ENCODE measurements around the gene TANGO6.

TANGO6 gene

DNA sequence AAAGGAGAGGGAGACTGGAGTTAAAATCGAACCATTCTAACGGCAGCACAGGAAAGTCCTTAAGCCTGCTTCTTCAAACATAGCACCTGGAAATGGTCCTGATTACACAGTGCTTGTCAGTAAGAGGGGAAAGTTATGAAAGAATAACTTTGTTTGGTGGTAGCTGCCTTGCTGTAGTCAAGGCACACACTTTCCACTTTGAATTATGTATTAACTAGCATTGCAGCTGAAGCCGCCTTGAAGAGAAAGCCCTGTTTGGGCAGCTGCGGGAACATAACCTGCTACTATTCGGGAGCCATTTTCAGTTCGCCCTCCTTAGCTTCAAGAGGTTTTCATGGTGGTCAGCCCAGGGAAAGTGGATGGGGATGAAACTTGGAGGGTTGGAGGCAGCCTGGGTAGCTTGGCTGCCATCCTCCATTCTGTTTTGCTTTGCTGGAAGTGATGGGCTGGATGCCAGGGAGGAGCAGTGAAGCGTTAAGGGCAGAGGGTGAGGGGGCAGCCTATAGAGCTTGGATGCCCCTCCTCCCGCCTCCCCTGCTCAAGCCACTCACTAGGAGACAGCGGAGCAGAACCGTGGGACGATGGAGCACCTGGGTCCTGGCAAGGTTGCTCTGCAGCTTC is 256.9 kb downstream of the TANGO6 start:
- TF ChIP-seq ZNF274 (IDR thresholded peaks at IDR 0.05; ENCODE audit: low read depth, low read length) (no peak), YY1 (IDR thresholded peaks at IDR 0.05; ENCODE audit: insufficient read depth, insufficient read length) (no peak), SUZ12 (IDR thresholded peaks at IDR 0.05; ENCODE audit: extremely low read depth, insufficient read depth, insufficient read length) (no peak)
- Histone ChIP-seq H3K9me3 (ENCODE audit: insufficient read depth, low read length) (no peaks in the 10 kb centered on the region), H3K27me3 (ENCODE audit: insufficient read depth, insufficient read length) (no peaks in the 10 kb centered on the region), H3K4me3 (ENCODE audit: insufficient read length, low read depth) (no peak overlapping the region), H3K36me3 (ENCODE audit: insufficient read depth, insufficient read length, low read length) (no peaks in the 10 kb centered on the region), H3K4me1 (ENCODE audit: insufficient read depth, insufficient read length) (peaks cover 19% of the 10 kb centered on the region), H3K9ac (ENCODE audit: insufficient read length, low read depth) (no peak overlapping the region)
- no peak for DNase-seq (ENCODE audit: low read depth, low spot score)

DNA sequence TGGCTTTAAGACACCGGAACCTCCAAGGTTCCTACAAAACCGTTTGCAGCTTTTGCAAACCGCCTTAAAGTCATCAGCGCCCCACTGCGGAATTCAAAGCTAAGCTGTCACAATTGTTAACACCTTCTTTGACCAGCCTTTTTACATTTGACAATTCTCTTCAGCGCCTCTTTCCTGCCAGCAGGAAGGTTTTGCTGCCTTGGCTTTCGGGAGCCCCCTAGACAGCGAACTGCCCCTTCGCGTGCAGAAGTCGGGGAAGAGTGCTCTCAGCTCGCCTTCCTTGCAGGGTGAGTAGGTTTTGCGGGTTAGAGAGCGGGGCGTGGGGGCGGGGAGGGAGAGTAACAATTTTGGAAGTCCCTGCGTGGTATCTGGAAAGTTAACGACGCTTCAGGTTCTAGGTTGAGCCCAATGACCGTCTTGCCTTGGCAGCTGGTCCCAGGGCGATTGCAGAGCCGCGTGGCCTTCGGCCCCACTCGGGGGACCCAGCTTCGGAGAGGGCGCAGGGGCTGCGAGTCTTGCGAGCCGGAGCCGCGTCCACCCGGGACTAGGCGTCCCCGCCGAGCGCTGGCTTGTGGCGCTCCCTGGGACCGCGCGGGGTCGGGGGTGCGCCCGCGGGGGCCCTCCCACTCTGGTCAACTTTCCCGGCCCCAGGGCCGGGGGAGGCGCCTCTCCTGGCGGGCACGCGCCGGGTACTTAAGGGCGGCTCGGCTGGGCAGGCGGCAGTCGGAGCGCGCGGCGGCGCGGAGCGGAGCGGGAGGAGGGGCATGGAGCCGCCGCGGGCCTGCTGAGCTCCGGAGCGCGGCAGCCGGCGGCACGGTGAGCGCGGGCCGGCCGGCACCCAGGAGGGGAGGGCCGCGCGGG is 262.4 kb downstream of the TANGO6 start, which contains the start of gene HAS3:
TSS of gene HAS3 (plus strand) at position 153 of the 861 bp plus-strand sequence. CDS start 3,743 bp downstream, outside the sequence.
- H3K27me3 ChIP-seq (ENCODE audit: insufficient read depth, insufficient read length): no peaks in the 10 kb centered on the region
- no peak for TF ChIP-seq ZNF274 (IDR thresholded peaks at IDR 0.05; ENCODE audit: low read depth, low read length)
- peak; percentile 80 for DNase-seq (ENCODE audit: low read depth, low spot score)
- peak within 1 kb of the TSS; percentile 89 for H3K9ac ChIP-seq (ENCODE audit: insufficient read length, low read depth)
- H3K4me3 ChIP-seq (ENCODE audit: insufficient read length, low read depth): peak within 1 kb of the TSS; percentile 62
- H3K36me3 ChIP-seq (ENCODE audit: insufficient read depth, insufficient read length, low read length): peaks cover 14% of the 10 kb centered on the region
- H3K4me1 ChIP-seq (ENCODE audit: insufficient read depth, insufficient read length): peaks cover 21% of the 10 kb centered on the region
- no peaks in the 10 kb centered on the region for H3K9me3 ChIP-seq (ENCODE audit: insufficient read depth, low read length)

DNA sequence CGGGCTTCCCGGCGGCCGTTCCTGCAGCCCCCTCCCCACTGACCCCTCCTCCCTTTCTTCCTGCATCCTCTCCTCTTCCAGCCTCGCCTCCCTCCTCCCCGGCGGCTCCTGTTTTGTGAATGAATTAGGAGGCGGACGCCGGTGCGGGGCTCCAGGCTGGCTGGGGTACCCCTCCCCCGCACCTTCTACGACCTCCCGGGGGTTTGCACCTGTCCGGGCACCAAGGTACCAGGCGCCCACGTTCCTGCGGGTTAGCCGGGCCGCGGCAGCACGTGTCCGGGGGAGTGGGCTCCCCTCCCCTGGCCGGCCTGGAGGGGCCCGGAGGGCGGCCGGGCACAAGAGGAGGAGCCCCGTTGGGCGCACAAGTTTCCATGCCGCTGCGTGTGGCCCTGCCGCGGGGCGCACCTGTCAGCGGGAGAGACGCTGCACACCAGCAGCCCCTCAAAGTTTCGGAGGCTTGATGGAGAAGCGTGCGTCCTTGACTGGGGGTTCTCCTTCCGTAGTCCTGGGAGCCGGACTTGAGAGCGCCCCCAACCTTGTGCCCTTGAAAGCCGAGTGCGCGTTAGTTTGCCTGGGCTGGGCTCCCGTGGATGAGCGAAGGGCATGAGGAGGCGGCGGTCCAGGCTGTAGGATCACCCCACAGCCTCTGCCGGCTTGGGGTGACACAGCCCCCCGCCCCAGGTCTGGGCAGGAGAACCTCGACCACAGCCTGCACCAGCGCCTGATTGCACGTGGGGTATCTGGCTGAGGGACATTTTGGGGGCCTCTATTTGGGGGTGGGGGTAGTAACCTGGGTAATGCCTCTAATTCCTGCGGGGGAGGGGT is 263.4 kb downstream of the TANGO6 start:
- H3K36me3 ChIP-seq (ENCODE audit: insufficient read depth, insufficient read length, low read length): peaks cover 22% of the 10 kb centered on the region
- TF ChIP-seq ZNF274 (IDR thresholded peaks at IDR 0.05; ENCODE audit: low read depth, low read length): no peak
- no peak for TF ChIP-seq SUZ12 (IDR thresholded peaks at IDR 0.05; ENCODE audit: extremely low read depth, insufficient read depth, insufficient read length)
- no peak for TF ChIP-seq YY1 (IDR thresholded peaks at IDR 0.05; ENCODE audit: insufficient read depth, insufficient read length)
- H3K4me1 ChIP-seq (ENCODE audit: insufficient read depth, insufficient read length): peaks cover 21% of the 10 kb centered on the region
- peak overlapping the region; percentile 86 for H3K9ac ChIP-seq (ENCODE audit: insufficient read length, low read depth)
- H3K4me3 ChIP-seq (ENCODE audit: insufficient read length, low read depth): peak overlapping the region; percentile 62
- no peaks in the 10 kb centered on the region for H3K27me3 ChIP-seq (ENCODE audit: insufficient read depth, insufficient read length)
- DNase-seq (ENCODE audit: low read depth, low spot score): no peak
- H3K9me3 ChIP-seq (ENCODE audit: insufficient read depth, low read length): no peaks in the 10 kb centered on the region

DNA sequence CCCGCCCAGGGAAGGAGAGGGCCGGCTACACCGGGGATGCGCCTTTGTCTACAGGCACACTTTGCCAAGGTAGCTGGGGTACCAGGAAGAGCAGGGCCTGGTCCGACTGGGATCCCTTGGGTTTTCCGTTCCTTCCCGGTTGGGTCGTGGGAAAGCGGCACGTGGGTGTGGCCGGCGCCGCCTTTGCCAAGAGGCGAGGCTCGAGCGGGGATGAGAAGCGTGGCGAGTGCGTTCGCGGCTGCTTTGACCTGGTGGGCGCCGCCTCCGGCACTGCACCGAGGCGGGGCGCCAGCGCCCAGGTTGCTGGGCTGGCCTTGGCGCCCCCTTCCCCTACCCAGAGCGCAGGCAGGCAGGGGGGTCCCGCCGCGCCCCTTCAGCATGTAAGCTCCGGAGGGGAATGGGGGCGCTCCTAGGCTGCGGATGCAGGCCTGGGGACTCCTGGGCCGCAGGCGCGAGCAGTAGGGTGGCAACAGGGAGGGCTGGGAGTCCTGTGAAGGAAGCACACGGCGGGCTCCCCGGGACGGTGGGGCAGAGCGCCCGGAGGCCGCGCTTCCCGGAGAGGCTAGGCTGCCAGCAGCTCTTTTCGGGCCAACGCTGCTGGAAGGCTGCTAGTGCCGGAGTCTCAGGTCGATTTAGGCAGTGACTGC is 264.1 kb downstream of the TANGO6 start:
- H3K9ac ChIP-seq (ENCODE audit: insufficient read length, low read depth): peak overlapping the region; percentile 86
- H3K4me1 ChIP-seq (ENCODE audit: insufficient read depth, insufficient read length): peaks cover 23% of the 10 kb centered on the region
- DNase-seq (ENCODE audit: low read depth, low spot score): no peak
- TF ChIP-seq YY1 (IDR thresholded peaks at IDR 0.05; ENCODE audit: insufficient read depth, insufficient read length) (no peak), SUZ12 (IDR thresholded peaks at IDR 0.05; ENCODE audit: extremely low read depth, insufficient read depth, insufficient read length) (no peak), ZNF274 (IDR thresholded peaks at IDR 0.05; ENCODE audit: low read depth, low read length) (no peak)
- H3K36me3 ChIP-seq (ENCODE audit: insufficient read depth, insufficient read length, low read length): peaks cover 30% of the 10 kb centered on the region
- no peaks in the 10 kb centered on the region for H3K27me3 ChIP-seq (ENCODE audit: insufficient read depth, insufficient read length)
- no peaks in the 10 kb centered on the region for H3K9me3 ChIP-seq (ENCODE audit: insufficient read depth, low read length)
- peak overlapping the region; percentile 62 for H3K4me3 ChIP-seq (ENCODE audit: insufficient read length, low read depth)

DNA sequence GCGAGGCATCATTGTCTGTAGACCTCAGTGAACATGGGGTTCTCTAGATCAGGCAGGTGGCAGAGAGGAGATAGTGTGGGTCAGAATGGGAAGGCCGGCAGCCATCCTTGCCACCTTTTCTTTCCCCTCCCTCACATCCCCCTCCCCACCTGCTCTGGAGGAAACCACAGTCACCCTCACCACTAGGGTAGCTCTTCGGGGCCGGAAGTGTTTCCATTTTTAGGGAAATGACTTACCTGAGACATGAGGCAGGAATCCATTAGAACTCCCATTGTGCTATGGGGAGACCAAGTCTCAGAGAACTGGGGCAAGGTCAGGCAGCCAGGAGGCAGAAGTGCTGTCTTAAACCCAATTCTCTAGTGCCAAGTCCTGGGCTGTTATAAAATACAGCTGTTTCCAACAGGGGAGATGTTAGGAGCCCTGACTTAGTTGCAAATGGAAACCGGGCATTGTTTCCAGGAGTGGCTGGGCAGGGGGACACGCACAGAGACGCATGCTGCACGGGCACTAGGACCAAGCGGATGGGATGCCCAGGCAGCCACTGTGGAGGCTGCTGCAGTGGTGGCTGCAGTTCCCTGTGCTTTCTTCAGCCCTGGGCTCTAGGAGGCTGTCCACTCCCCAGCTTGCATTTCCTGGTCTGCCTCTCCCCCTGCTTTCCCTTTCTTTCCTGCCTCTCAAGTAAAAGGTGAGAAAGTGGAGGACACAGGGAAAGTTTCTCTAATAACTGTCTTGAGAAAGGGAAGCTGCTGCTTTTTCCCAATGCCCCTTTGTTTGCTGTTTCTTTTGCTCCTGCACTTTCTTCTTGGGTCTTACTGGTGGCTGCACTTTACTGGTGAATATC is 265.0 kb downstream of the TANGO6 start:
- H3K27me3 ChIP-seq (ENCODE audit: insufficient read depth, insufficient read length): no peaks in the 10 kb centered on the region
- H3K9ac ChIP-seq (ENCODE audit: insufficient read length, low read depth): peak overlapping the region; percentile 86
- peak overlapping the region; percentile 62 for H3K4me3 ChIP-seq (ENCODE audit: insufficient read length, low read depth)
- peaks cover 18% of the 10 kb centered on the region for H3K4me1 ChIP-seq (ENCODE audit: insufficient read depth, insufficient read length)
- peaks cover 38% of the 10 kb centered on the region for H3K36me3 ChIP-seq (ENCODE audit: insufficient read depth, insufficient read length, low read length)
- no peaks in the 10 kb centered on the region for H3K9me3 ChIP-seq (ENCODE audit: insufficient read depth, low read length)
- no peak for DNase-seq (ENCODE audit: low read depth, low spot score)
- TF ChIP-seq ZNF274 (IDR thresholded peaks at IDR 0.05; ENCODE audit: low read depth, low read length) (no peak), YY1 (IDR thresholded peaks at IDR 0.05; ENCODE audit: insufficient read depth, insufficient read length) (no peak), SUZ12 (IDR thresholded peaks at IDR 0.05; ENCODE audit: extremely low read depth, insufficient read depth, insufficient read length) (no peak)

DNA sequence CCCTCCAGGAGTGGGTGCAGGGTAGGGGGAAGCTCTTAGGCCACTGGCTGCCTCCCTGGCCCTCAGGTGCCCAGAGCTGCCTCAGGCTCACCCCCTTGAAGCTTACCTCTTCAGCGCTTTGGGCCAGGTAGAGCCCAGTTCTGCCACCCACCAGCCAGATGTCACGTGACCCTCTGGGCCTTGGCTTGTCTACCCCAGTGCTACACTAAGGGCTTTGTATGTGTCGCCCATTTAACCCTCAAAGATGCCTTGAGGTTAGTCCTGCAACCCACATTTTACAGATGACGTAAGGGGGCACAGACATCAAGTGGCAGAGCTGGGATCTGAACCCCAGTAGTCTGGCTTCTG is 265.5 kb downstream of the TANGO6 start:
- TF ChIP-seq YY1 (IDR thresholded peaks at IDR 0.05; ENCODE audit: insufficient read depth, insufficient read length): no peak
- TF ChIP-seq ZNF274 (IDR thresholded peaks at IDR 0.05; ENCODE audit: low read depth, low read length): no peak
- TF ChIP-seq SUZ12 (IDR thresholded peaks at IDR 0.05; ENCODE audit: extremely low read depth, insufficient read depth, insufficient read length): no peak
- no peaks in the 10 kb centered on the region for H3K27me3 ChIP-seq (ENCODE audit: insufficient read depth, insufficient read length)
- DNase-seq (ENCODE audit: low read depth, low spot score): no peak
- peaks cover 44% of the 10 kb centered on the region for H3K36me3 ChIP-seq (ENCODE audit: insufficient read depth, insufficient read length, low read length)
- peak overlapping the region; percentile 86 for H3K9ac ChIP-seq (ENCODE audit: insufficient read length, low read depth)
- no peak overlapping the region for H3K4me3 ChIP-seq (ENCODE audit: insufficient read length, low read depth)
- no peaks in the 10 kb centered on the region for H3K9me3 ChIP-seq (ENCODE audit: insufficient read depth, low read length)
- peaks cover 14% of the 10 kb centered on the region for H3K4me1 ChIP-seq (ENCODE audit: insufficient read depth, insufficient read length)

Measured in NT2/D1 (cell line).